ENCODE results near the gene PLEKHH1. TPM values are rescaled to one million over a fixed set of nuclear protein-coding genes. Genes with fewer than 3 reads are reported as not detected.

The PLEKHH1 gene
- total and polyA plus RNA-seq, 2 donors (not counting 1 experiment from before 2014, with no cell fraction given): 0.10 to 0.33 TPM

- no peak overlapping the region for H3K27ac ChIP-seq (ENCODE audit: insufficient read depth, low read length)
- no peaks in the 10 kb centered on the region for H3K27me3 ChIP-seq (ENCODE audit: control insufficient read depth, insufficient read depth, low read length)
- no peaks in the 10 kb centered on the region for H4K20me1 ChIP-seq (ENCODE audit: control insufficient read depth, extremely low read depth, insufficient read depth, low read length)
- no peak overlapping the region for H3K4me2 ChIP-seq (ENCODE audit: extremely low read depth, insufficient read depth, low read length)
- no peaks in the 10 kb centered on the region for H3K9me3 ChIP-seq (ENCODE audit: control insufficient read depth, insufficient read depth, low read depth, low read length)
- no peak for TF ChIP-seq EZH2 (IDR thresholded peaks at IDR 0.05; ENCODE audit: low read length, missing control alignments)
- no peak for TF ChIP-seq CTCF (conservative IDR thresholded peaks at IDR 0.05 in 1 of 2, IDR thresholded peaks at IDR 0.05 in 1 of 2; ENCODE audit: low read depth in 1 of 2, low read length in 2 of 2)
- no peaks in the 10 kb centered on the region for H3K36me3 ChIP-seq (ENCODE audit: control insufficient read depth, insufficient read depth, low read length)
- H3K4me1 ChIP-seq (ENCODE audit: control insufficient read depth, extremely low read depth, insufficient read depth, low read length): no peaks in the 10 kb centered on the region
- no peak overlapping the region for H3K4me3 ChIP-seq (replicated peaks in 1 of 4; ENCODE audit: control extremely low read depth in 1 of 4, insufficient read depth in 1 of 4, low read depth in 3 of 4, low read length in 4 of 4)
- DNase-seq (ENCODE audit: low read depth in 2 of 2): no peak
- no peaks in the 10 kb centered on the region for H3K79me2 ChIP-seq (ENCODE audit: control insufficient read depth, insufficient read depth, low read length)
- H3K9ac ChIP-seq (ENCODE audit: insufficient read depth, low read length): no peak overlapping the region
- H2AFZ ChIP-seq (ENCODE audit: low read length): no peak overlapping the region
Measured at GRCh38 chr14:67569651-67570290, 36.7 kb downstream of the PLEKHH1 start.

- Histone ChIP-seq H3K27ac (ENCODE audit: insufficient read depth, low read length) (no peak overlapping the region), H3K9me3 (ENCODE audit: control insufficient read depth, insufficient read depth, low read depth, low read length) (no peaks in the 10 kb centered on the region), H3K79me2 (ENCODE audit: control insufficient read depth, insufficient read depth, low read length) (no peaks in the 10 kb centered on the region), H3K4me1 (ENCODE audit: control insufficient read depth, extremely low read depth, insufficient read depth, low read length) (no peaks in the 10 kb centered on the region), H4K20me1 (ENCODE audit: control insufficient read depth, extremely low read depth, insufficient read depth, low read length) (no peaks in the 10 kb centered on the region), H3K4me3 (replicated peaks in 1 of 4; ENCODE audit: control extremely low read depth in 1 of 4, insufficient read depth in 1 of 4, low read depth in 3 of 4, low read length in 4 of 4) (no peak overlapping the region), H3K4me2 (ENCODE audit: extremely low read depth, insufficient read depth, low read length) (no peak overlapping the region), H3K36me3 (ENCODE audit: control insufficient read depth, insufficient read depth, low read length) (no peaks in the 10 kb centered on the region), H3K9ac (ENCODE audit: insufficient read depth, low read length) (no peak overlapping the region), H3K27me3 (ENCODE audit: control insufficient read depth, insufficient read depth, low read length) (no peaks in the 10 kb centered on the region), H2AFZ (ENCODE audit: low read length) (no peak overlapping the region)
- TF ChIP-seq CTCF (conservative IDR thresholded peaks at IDR 0.05 in 1 of 2, IDR thresholded peaks at IDR 0.05 in 1 of 2; ENCODE audit: low read depth in 1 of 2, low read length in 2 of 2) (no peak), EZH2 (IDR thresholded peaks at IDR 0.05; ENCODE audit: low read length, missing control alignments) (no peak)
- no peak for DNase-seq (ENCODE audit: low read depth in 2 of 2)
Measured at GRCh38 chr14:67570453-67570852, 37.4 kb downstream of the PLEKHH1 start.

- no peaks in the 10 kb centered on the region for H3K79me2 ChIP-seq (ENCODE audit: control insufficient read depth, insufficient read depth, low read length)
- H3K27me3 ChIP-seq (ENCODE audit: control insufficient read depth, insufficient read depth, low read length): no peaks in the 10 kb centered on the region
- H3K4me3 ChIP-seq (replicated peaks in 1 of 4; ENCODE audit: control extremely low read depth in 1 of 4, insufficient read depth in 1 of 4, low read depth in 3 of 4, low read length in 4 of 4): no peak overlapping the region
- no peak overlapping the region for H3K27ac ChIP-seq (ENCODE audit: insufficient read depth, low read length)
- no peak overlapping the region for H3K4me2 ChIP-seq (ENCODE audit: extremely low read depth, insufficient read depth, low read length)
- DNase-seq (ENCODE audit: low read depth in 2 of 2): peak; percentile 38 to 59
- no peak overlapping the region for H3K9ac ChIP-seq (ENCODE audit: insufficient read depth, low read length)
- no peaks in the 10 kb centered on the region for H3K36me3 ChIP-seq (ENCODE audit: control insufficient read depth, insufficient read depth, low read length)
- no peaks in the 10 kb centered on the region for H4K20me1 ChIP-seq (ENCODE audit: control insufficient read depth, extremely low read depth, insufficient read depth, low read length)
- H3K9me3 ChIP-seq (ENCODE audit: control insufficient read depth, insufficient read depth, low read depth, low read length): no peaks in the 10 kb centered on the region
- peak; percentile 95 to 97 for TF ChIP-seq CTCF (conservative IDR thresholded peaks at IDR 0.05 in 1 of 2, IDR thresholded peaks at IDR 0.05 in 1 of 2; ENCODE audit: low read depth in 1 of 2, low read length in 2 of 2)
- TF ChIP-seq EZH2 (IDR thresholded peaks at IDR 0.05; ENCODE audit: low read length, missing control alignments): no peak
- no peak overlapping the region for H2AFZ ChIP-seq (ENCODE audit: low read length)
- no peaks in the 10 kb centered on the region for H3K4me1 ChIP-seq (ENCODE audit: control insufficient read depth, extremely low read depth, insufficient read depth, low read length)
Measured at GRCh38 chr14:67571275-67571990, 38.3 kb downstream of the PLEKHH1 start.
